ENCODE data around the gene MKNK1. TPM values are rescaled to one million over a fixed set of nuclear protein-coding genes. Genes with fewer than 3 reads are reported as not detected.

Gene MKNK1
- total and polyA plus RNA-seq, 2 donors (not counting 1 experiment from before 2014, with no cell fraction given), result 51.0 to 73.0 TPM

DNA sequence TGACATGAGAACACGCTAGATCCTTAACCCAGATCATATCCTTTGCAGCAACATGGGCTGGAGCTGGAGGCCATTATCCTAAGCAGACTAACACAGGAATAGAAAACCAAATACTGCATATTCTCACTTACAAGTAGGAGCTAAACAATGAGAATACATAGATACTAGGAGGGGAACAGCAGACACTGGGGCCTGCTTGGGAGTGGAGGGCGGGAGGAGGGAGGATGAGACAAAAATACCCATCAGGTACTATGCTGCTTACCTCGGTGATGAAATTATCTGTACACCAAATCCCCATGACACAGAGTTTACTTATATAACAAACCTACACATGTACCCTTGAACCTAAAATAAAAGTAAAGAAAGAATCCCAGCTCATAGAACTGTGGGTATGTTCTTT lies 13.8 kb upstream of the MKNK1 start:
- H3K27me3 ChIP-seq (replicated peaks in 1 of 4; ENCODE audit: control extremely low read depth in 1 of 4, control insufficient read depth in 3 of 4, insufficient read depth in 4 of 4, low read length in 3 of 4), result no peaks in the 10 kb centered on the region
- H3K4me1 ChIP-seq (ENCODE audit: control insufficient read depth in 2 of 2, insufficient read depth in 2 of 2, low read length in 2 of 2), result peaks cover 56 to 64% of the 10 kb centered on the region in 2 donors
- H3K4me2 ChIP-seq (replicated peaks; ENCODE audit: low read depth, low read length, poor library complexity, severe bottlenecking), result peak overlapping the region; percentile 83
- no peaks in the 10 kb centered on the region for H3K27me3 Mint-ChIP-seq
- H3K4me3 Mint-ChIP-seq, result peak overlapping the region; percentile 94
- H3K4me1 Mint-ChIP-seq, result peaks cover 58% of the 10 kb centered on the region
- H3K9me3 ChIP-seq (ENCODE audit: control extremely low read depth in 1 of 3, control insufficient read depth in 2 of 3, insufficient read depth in 1 of 3, low read length in 2 of 3), result no peaks in the 10 kb centered on the region
- ChIA-PET POLR2A (interaction anchor here (3.6 kb wide), 1 partner anchor 14 kb away, joined by 27 read pairs; the partner anchor contains the start of gene MKNK1), CTCF (interaction anchor here (0.5 to 5.9 kb wide), 3 partner anchors 8 to 682 kb away, joined by 3 to 40 read pairs (median 3); partner anchors contain the start of gene MKNK1)
- ATAC-seq (ENCODE audit: low read depth) (no peak), DNase-seq (no peak)
- peak overlapping the region; percentile 75 for H2AFZ ChIP-seq (ENCODE audit: insufficient read depth, low read depth, low read length, poor library complexity, severe bottlenecking)
- H3K9me3 Mint-ChIP-seq (ENCODE audit: insufficient read depth), result no peaks in the 10 kb centered on the region
- TF ChIP-seq EZH2 (IDR thresholded peaks at IDR 0.05; ENCODE audit: borderline replicate concordance, insufficient read depth, low read depth, low read length, poor library complexity, severe bottlenecking), result no peak
- TF ChIP-seq, protein P1, sequence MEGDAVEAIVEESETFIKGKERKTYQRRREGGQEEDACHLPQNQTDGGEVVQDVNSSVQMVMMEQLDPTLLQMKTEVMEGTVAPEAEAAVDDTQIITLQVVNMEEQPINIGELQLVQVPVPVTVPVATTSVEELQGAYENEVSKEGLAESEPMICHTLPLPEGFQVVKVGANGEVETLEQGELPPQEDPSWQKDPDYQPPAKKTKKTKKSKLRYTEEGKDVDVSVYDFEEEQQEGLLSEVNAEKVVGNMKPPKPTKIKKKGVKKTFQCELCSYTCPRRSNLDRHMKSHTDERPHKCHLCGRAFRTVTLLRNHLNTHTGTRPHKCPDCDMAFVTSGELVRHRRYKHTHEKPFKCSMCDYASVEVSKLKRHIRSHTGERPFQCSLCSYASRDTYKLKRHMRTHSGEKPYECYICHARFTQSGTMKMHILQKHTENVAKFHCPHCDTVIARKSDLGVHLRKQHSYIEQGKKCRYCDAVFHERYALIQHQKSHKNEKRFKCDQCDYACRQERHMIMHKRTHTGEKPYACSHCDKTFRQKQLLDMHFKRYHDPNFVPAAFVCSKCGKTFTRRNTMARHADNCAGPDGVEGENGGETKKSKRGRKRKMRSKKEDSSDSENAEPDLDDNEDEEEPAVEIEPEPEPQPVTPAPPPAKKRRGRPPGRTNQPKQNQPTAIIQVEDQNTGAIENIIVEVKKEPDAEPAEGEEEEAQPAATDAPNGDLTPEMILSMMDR (IDR thresholded peaks at IDR 0.05), result no peak
- H3K27ac ChIP-seq (ENCODE audit: low read length in 2 of 2), result no peak overlapping the region
- intact Hi-C loops (cut with micrococcal nuclease), result no loop called here
- H3K9ac ChIP-seq (ENCODE audit: low read length), result no peak overlapping the region
- WGBS (ENCODE audit: insufficient coverage), result 100% methylated on average over 1 of the region's 3 CpGs
- H3K4me3 ChIP-seq (ENCODE audit: control extremely low read depth in 1 of 5, extremely low read depth in 1 of 5, insufficient read depth in 1 of 5, low read depth in 2 of 5, low read length in 4 of 5), result no peak overlapping the region
- peak overlapping the region; percentile 93 for H3K27ac Mint-ChIP-seq
- H4K20me1 ChIP-seq (ENCODE audit: control insufficient read depth, insufficient read depth, low read length, poor library complexity, severe bottlenecking), result peaks cover 30% of the 10 kb centered on the region
- peaks cover 0 to 7% of the 10 kb centered on the region in 2 experiments for H3K36me3 ChIP-seq (replicated peaks in 1 of 2; ENCODE audit: control extremely low read depth in 1 of 2, control insufficient read depth in 1 of 2, extremely low read depth in 1 of 2, insufficient read depth in 2 of 2, low read length in 1 of 2)
- peaks cover 33% of the 10 kb centered on the region for H3K79me2 ChIP-seq (ENCODE audit: control insufficient read depth, insufficient read depth, low read length)

GRCh38 chr1:46617108-46617800 lies 13.2 kb upstream of the MKNK1 start:
- Mint-ChIP-seq H3K9me3 (ENCODE audit: insufficient read depth) (no peaks in the 10 kb centered on the region), H3K4me1 (peaks cover 60% of the 10 kb centered on the region)
- H3K4me2 ChIP-seq (replicated peaks; ENCODE audit: low read depth, low read length, poor library complexity, severe bottlenecking), result peak overlapping the region; percentile 83

More at GRCh38 chr1:46617108-46617800, 13.2 kb upstream of the MKNK1 start:
- no peaks in the 10 kb centered on the region for H3K27me3 Mint-ChIP-seq
- TF ChIP-seq, protein P1 (IDR thresholded peaks at IDR 0.05), result no peak
- no peak for TF ChIP-seq EZH2 (IDR thresholded peaks at IDR 0.05; ENCODE audit: borderline replicate concordance, insufficient read depth, low read depth, low read length, poor library complexity, severe bottlenecking)
- DNase-seq, result no peak
- H3K9me3 ChIP-seq (ENCODE audit: control extremely low read depth in 1 of 3, control insufficient read depth in 2 of 3, insufficient read depth in 1 of 3, low read length in 2 of 3), result no peaks in the 10 kb centered on the region
- H3K36me3 ChIP-seq (replicated peaks in 1 of 2; ENCODE audit: control extremely low read depth in 1 of 2, control insufficient read depth in 1 of 2, extremely low read depth in 1 of 2, insufficient read depth in 2 of 2, low read length in 1 of 2), result peaks cover 0 to 11% of the 10 kb centered on the region in 2 experiments
- H3K27ac Mint-ChIP-seq, result peak overlapping the region; percentile 93
- WGBS (ENCODE audit: insufficient coverage), result 94% methylated on average over 2 of the region's 10 CpGs
- H3K27me3 ChIP-seq (replicated peaks in 1 of 4; ENCODE audit: control extremely low read depth in 1 of 4, control insufficient read depth in 3 of 4, insufficient read depth in 4 of 4, low read length in 3 of 4), result no peaks in the 10 kb centered on the region
- peaks cover 56 to 67% of the 10 kb centered on the region in 2 donors for H3K4me1 ChIP-seq (ENCODE audit: control insufficient read depth in 2 of 2, insufficient read depth in 2 of 2, low read length in 2 of 2)
- ATAC-seq (ENCODE audit: low read depth), result no peak
- peak overlapping the region; percentile 75 for H2AFZ ChIP-seq (ENCODE audit: insufficient read depth, low read depth, low read length, poor library complexity, severe bottlenecking)
- H3K4me3 ChIP-seq (ENCODE audit: control extremely low read depth in 1 of 5, extremely low read depth in 1 of 5, insufficient read depth in 1 of 5, low read depth in 2 of 5, low read length in 4 of 5), result peak overlapping the region; percentile 56 to 95 (median 82)
- peaks cover 34% of the 10 kb centered on the region for H4K20me1 ChIP-seq (ENCODE audit: control insufficient read depth, insufficient read depth, low read length, poor library complexity, severe bottlenecking)
- H3K9ac ChIP-seq (ENCODE audit: low read length), result peak overlapping the region; percentile 89
- H3K79me2 ChIP-seq (ENCODE audit: control insufficient read depth, insufficient read depth, low read length), result peaks cover 36% of the 10 kb centered on the region
- intact Hi-C loops (cut with micrococcal nuclease), result no loop called here
- H3K27ac ChIP-seq (ENCODE audit: low read length in 2 of 2), result peak overlapping the region; percentile 74 to 85
- ChIA-PET CTCF (interaction anchor here (0.5 to 5.9 kb wide), 3 partner anchors 13 to 682 kb away, joined by 3 to 40 read pairs (median 4); partner anchors contain the start of gene MKNK1), POLR2A (interaction anchor here (0.9 to 3.6 kb wide), 2 partner anchors 13 to 269 kb away, joined by 3 to 27 read pairs; partner anchors contain the start of gene MKNK1)
- H3K4me3 Mint-ChIP-seq, result peak overlapping the region; percentile 94
